Measurements from ENCODE around the gene SBNO1. TPM values are rescaled to one million over a fixed set of nuclear protein-coding genes. Genes with fewer than 3 reads are reported as not detected.

The SBNO1 gene
- total RNA-seq, 1 experiment from 2014 or later = 43.8 TPM

DNA sequence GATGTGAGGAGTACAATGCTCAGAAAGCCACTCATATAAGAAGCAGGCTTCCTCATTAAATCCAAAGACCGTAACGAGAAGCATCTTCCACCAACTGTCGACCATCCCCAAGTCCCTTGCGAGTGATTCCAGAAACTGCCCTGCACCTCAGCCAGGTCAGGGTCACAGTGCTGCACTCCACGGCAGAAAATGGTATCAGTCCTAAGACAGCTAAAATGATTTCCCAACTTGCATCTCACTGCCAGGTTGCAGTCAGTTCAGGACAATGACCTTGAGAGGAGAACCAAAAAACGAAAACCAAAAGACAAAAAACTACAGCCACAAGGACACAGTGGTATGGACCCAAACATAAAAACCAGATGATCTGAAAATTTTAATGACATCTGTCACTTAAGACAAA lies 20.6 kb downstream of the SBNO1 start:
- Histone ChIP-seq H3K4me2 (ENCODE audit: low read length) (no peak overlapping the region), H3K27me3 (ENCODE audit: insufficient read depth, low read length) (no peaks in the 10 kb centered on the region), H3K36me3 (ENCODE audit: control insufficient read depth in 1 of 2, insufficient read depth in 2 of 2, low read length in 2 of 2) (peaks cover 38 to 52% of the 10 kb centered on the region in 2 experiments; a peak in 3 of 4 replicates), H3K4me1 (ENCODE audit: control insufficient read depth in 1 of 2, insufficient read depth in 2 of 2, low read length in 2 of 2) (no peaks in the 10 kb centered on the region), H4K20me1 (ENCODE audit: insufficient read depth) (0 out of 2 replicates have a peak, but pooled peaks cover 3% of the 10 kb centered on the region), H2AFZ (ENCODE audit: low read depth, low read length, poor library complexity, severe bottlenecking) (no peak overlapping the region), H3K9me3 (ENCODE audit: control insufficient read depth in 1 of 2, insufficient read depth in 1 of 2, low read depth in 1 of 2, low read length in 2 of 2) (no peaks in the 10 kb centered on the region), H3K79me2 (ENCODE audit: insufficient read depth, low read length) (peaks cover 77% of the 10 kb centered on the region), H3K27ac (ENCODE audit: low read depth, low read length) (no peak overlapping the region), H3K4me3 (replicated peaks in 1 of 2; ENCODE audit: low read depth in 1 of 2, low read length in 2 of 2) (no peak overlapping the region), H3K9me2 (ENCODE audit: insufficient read depth) (no peaks in the 10 kb centered on the region), H3K9ac (ENCODE audit: low read length) (no peak overlapping the region)
- intact Hi-C loops (cut with micrococcal nuclease) = no loop called here
- no peak for ATAC-seq
- ChIA-PET RAD21 (ENCODE audit: low non-redundant PET in 1 of 2, low total read pairs in 2 of 2, uncharacterized antibody in 2 of 2, unreplicated experiment in 2 of 2) (no interaction called here), POLR2A (no interaction called here), CTCF (no interaction called here)
- DNase-seq (ENCODE audit: low read depth, low spot score) = no peak
- TF ChIP-seq EGR1 (IDR thresholded peaks at IDR 0.05; ENCODE audit: low read depth) (no peak), RAD21 (IDR thresholded peaks at IDR 0.05; ENCODE audit: low read depth) (no peak), CEBPB (IDR thresholded peaks at IDR 0.05; ENCODE audit: low read depth) (no peak), EZH2 (IDR thresholded peaks at IDR 0.05) (no peak), SIN3A (IDR thresholded peaks at IDR 0.05; ENCODE audit: low read depth) (no peak), SP1 (IDR thresholded peaks at IDR 0.05; ENCODE audit: low read depth) (no peak)
- TF ChIP-seq, protein P1, sequence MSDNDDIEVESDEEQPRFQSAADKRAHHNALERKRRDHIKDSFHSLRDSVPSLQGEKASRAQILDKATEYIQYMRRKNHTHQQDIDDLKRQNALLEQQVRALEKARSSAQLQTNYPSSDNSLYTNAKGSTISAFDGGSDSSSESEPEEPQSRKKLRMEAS (IDR thresholded peaks at IDR 0.05) = no peak
- no TSS peak for BruUV-seq (replicated peaks)

DNA sequence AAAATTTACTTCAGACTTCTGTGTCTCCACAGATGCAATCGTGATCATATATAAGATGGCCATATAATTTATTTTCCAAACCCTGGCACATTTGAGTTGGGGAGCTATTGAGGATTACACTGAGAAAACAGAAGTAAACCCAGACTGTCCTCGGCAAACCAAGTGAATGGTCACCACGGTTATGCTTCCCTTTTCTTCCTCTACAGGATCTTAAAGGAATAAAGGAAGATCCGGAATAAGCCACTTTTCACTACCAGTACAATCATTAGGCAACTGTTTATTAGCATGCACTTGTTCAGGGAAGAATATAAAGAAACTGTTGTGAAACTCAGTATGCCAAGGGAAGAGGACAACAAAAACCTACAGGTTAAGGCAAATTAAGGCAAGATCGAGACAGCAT lies 27.6 kb downstream of the SBNO1 start:
- TF ChIP-seq ZFX (IDR thresholded peaks at IDR 0.05) (no peak), EZH2 (IDR thresholded peaks at IDR 0.05) (no peak)
- RAD21 ChIA-PET (ENCODE audit: low non-redundant PET in 1 of 2, low total read pairs in 2 of 2, uncharacterized antibody in 2 of 2, unreplicated experiment in 2 of 2) = no interaction called here
- ATAC-seq (no peak), DNase-seq (ENCODE audit: low read depth, low spot score) (no peak)
- no peak overlapping the region for H3K27ac ChIP-seq (ENCODE audit: low read depth, low read length)
- intact Hi-C loops (cut with micrococcal nuclease) = no loop called here
- no peak overlapping the region for H3K4me2 ChIP-seq (ENCODE audit: low read length)
- H3K9ac ChIP-seq (ENCODE audit: low read length) = no peak overlapping the region
- no peak overlapping the region for H3K4me3 ChIP-seq (replicated peaks in 1 of 2; ENCODE audit: low read depth in 1 of 2, low read length in 2 of 2)
- CTCF ChIA-PET = no interaction called here
- H3K79me2 ChIP-seq (ENCODE audit: insufficient read depth, low read length) = peaks cover 57% of the 10 kb centered on the region
- H3K36me3 ChIP-seq (ENCODE audit: control insufficient read depth in 1 of 2, insufficient read depth in 2 of 2, low read length in 2 of 2) = peaks cover 33 to 55% of the 10 kb centered on the region in 2 experiments; a peak in 3 of 4 replicates
- no TSS peak for BruUV-seq (replicated peaks)
- no peaks in the 10 kb centered on the region for H3K9me2 ChIP-seq (ENCODE audit: insufficient read depth)
- H3K9me3 ChIP-seq (ENCODE audit: control insufficient read depth in 1 of 2, insufficient read depth in 1 of 2, low read depth in 1 of 2, low read length in 2 of 2) = no peaks in the 10 kb centered on the region
- H3K27me3 ChIP-seq (ENCODE audit: insufficient read depth, low read length) = no peaks in the 10 kb centered on the region
- no peaks in the 10 kb centered on the region for H3K4me1 ChIP-seq (ENCODE audit: control insufficient read depth in 1 of 2, insufficient read depth in 2 of 2, low read length in 2 of 2)
- POLR2A ChIA-PET = no interaction called here
- H4K20me1 ChIP-seq (ENCODE audit: insufficient read depth) = 0 out of 2 replicates have a peak, but pooled peaks cover 3% of the 10 kb centered on the region
- H2AFZ ChIP-seq (ENCODE audit: low read depth, low read length, poor library complexity, severe bottlenecking) = no peak overlapping the region

All from HCT116 (cell line).